Smooth muscle cell (in vitro differentiated cells): Measurements from ENCODE around the gene SRP68. TPM values are rescaled to one million over a fixed set of nuclear protein-coding genes. Genes with fewer than 3 reads are reported as not detected.

Experiments
- DNase-seq: peaks from one replicate; lab custom pipeline; 2025; ENCODE audit not compliant: unreplicated experiment; lab: John Stamatoyannopoulos, UW
- H2AFZ ChIP-seq: fragments of 200-600 bp; sonication (generic); 2 replicates; pipeline ENCODE4 v1.6.0; 2016; ENCODE audit warnings: antibody characterized with exemption, low read depth, mild to moderate bottlenecking
- H3F3A ChIP-seq: fragments of 200-600 bp; sonication (generic); 2 replicates; pipeline ENCODE4 v1.6.0; 2017; ENCODE audit warnings: antibody characterized with exemption, low read depth
- H3K27ac ChIP-seq: fragments of 200-600 bp; sonication (generic); 2 replicates; pipeline ENCODE4 v1.5.1; 2016; ENCODE audit warnings: low read depth, mild to moderate bottlenecking
- H3K27me3 ChIP-seq: fragments of 200-600 bp; sonication (generic); 2 replicates; pipeline ENCODE4 v1.6.1; 2016; ENCODE audit warnings: low read depth, mild to moderate bottlenecking
- H3K36me3 ChIP-seq: fragments of 200-600 bp; sonication (generic); 2 replicates; pipeline ENCODE4 v1.5.1; 2016; ENCODE audit warnings: low read depth
- H3K4me1 ChIP-seq: fragments of 200-600 bp; sonication (generic); 2 replicates; pipeline ENCODE4 v1.5.1; 2016; ENCODE audit warnings: low read depth
- H3K4me2 ChIP-seq: fragments of 200-600 bp; sonication (generic); 2 replicates; pipeline ENCODE4 v1.6.0; 2016; ENCODE audit warnings: mild to moderate bottlenecking
- H3K4me3 ChIP-seq: fragments of 200-600 bp; sonication (generic); 2 replicates; pipeline ENCODE4 v1.5.1; 2016; ENCODE audit warnings: mild to moderate bottlenecking
- H3K79me2 ChIP-seq: fragments of 200-600 bp; sonication (generic); 2 replicates; pipeline ENCODE4 v1.6.0; 2016; ENCODE audit warnings: low read depth, mild to moderate bottlenecking
- H3K9ac ChIP-seq: fragments of 200-600 bp; sonication (generic); 2 replicates; pipeline ENCODE4 v1.6.0; 2016; ENCODE audit warnings: low read depth
- H3K9me3 ChIP-seq: fragments of 200-600 bp; sonication (generic); replicated peaks from 2 replicates; pipeline ENCODE4 v1.5.1; 2016; ENCODE audit warnings: low read depth
- H4K20me1 ChIP-seq: fragments of 200-600 bp; sonication (generic); 2 replicates; pipeline ENCODE4 v1.6.0; 2016; ENCODE audit warnings: low read depth
- CTCF ChIP-seq: fragments of 200-600 bp; sonication (generic); IDR thresholded peaks from 2 replicates; pipeline ENCODE4 v1.5.1; 2017; ENCODE audit warnings: borderline replicate concordance, mild to moderate bottlenecking, antibody characterized with exemption; ENCODE audit not compliant: insufficient read depth, poor library complexity, severe bottlenecking
- WGBS: methylation state at CpG from one replicate; pipeline ENCODE4 v1.1.7; 2016; ENCODE audit warnings: low lambda C conversion rate; 5-methylcytosine and 5-hydroxymethylcytosine counted together
- polyA plus RNA-seq: library from polyadenylated mRNA; unstranded; fragments of >200 nt; fragmentation: Nextera tagmentation; extraction: Ambion mirVana; gene quantifications from 2 replicates; pipeline ENCODE4 v1.2.1, GENCODE V29; 2016
- total RNA-seq: library from RNA; depleted of rRNA; stranded (reverse); fragments of >200 nt; gene quantifications from 2 replicates; pipeline ENCODE4 v1.2.3, GENCODE V29; 2014

The SRP68 gene
- total and polyA plus RNA-seq, 2 experiments from 2014 or later: 67.5 to 96.3 TPM

- WGBS: 93% methylated on average over 21 of the region's 21 CpGs
- no peaks in the 10 kb centered on the region for H3K79me2 ChIP-seq
- no peak for DNase-seq
- no peak overlapping the region for H3K9ac ChIP-seq
- H4K20me1 ChIP-seq: no peaks in the 10 kb centered on the region
- no peak overlapping the region for H3K4me3 ChIP-seq
- H3K9me3 ChIP-seq: no peaks in the 10 kb centered on the region
- no peak overlapping the region for H3K4me2 ChIP-seq
- H2AFZ ChIP-seq: no peak overlapping the region
- H3K27ac ChIP-seq: no peak overlapping the region
- no peaks in the 10 kb centered on the region for H3F3A ChIP-seq
- H3K4me1 ChIP-seq: no peaks in the 10 kb centered on the region
- no peak for TF ChIP-seq CTCF
- no peaks in the 10 kb centered on the region for H3K36me3 ChIP-seq
- no peaks in the 10 kb centered on the region for H3K27me3 ChIP-seq
Measured at GRCh38 chr17:76009969-76010661, 62.2 kb downstream of the SRP68 start.

- Histone ChIP-seq H3F3A (no peaks in the 10 kb centered on the region), H2AFZ (no peak overlapping the region), H3K4me3 (no peak overlapping the region), H3K9me3 (no peaks in the 10 kb centered on the region), H3K4me2 (no peak overlapping the region), H3K27me3 (no peaks in the 10 kb centered on the region), H3K36me3 (no peaks in the 10 kb centered on the region), H4K20me1 (no peaks in the 10 kb centered on the region), H3K79me2 (no peaks in the 10 kb centered on the region), H3K4me1 (no peaks in the 10 kb centered on the region), H3K9ac (no peak overlapping the region), H3K27ac (no peak overlapping the region)
- 95% methylated on average over 20 of the region's 20 CpGs for WGBS
- no peak for DNase-seq
- TF ChIP-seq CTCF: no peak
Measured at GRCh38 chr17:76009447-76009846, 62.9 kb downstream of the SRP68 start.

- Histone ChIP-seq H3K4me2 (no peak overlapping the region), H3K27ac (no peak overlapping the region), H3F3A (no peaks in the 10 kb centered on the region), H3K36me3 (no peaks in the 10 kb centered on the region), H2AFZ (no peak overlapping the region), H3K4me3 (no peak overlapping the region), H3K79me2 (no peaks in the 10 kb centered on the region), H3K4me1 (no peaks in the 10 kb centered on the region), H4K20me1 (no peaks in the 10 kb centered on the region), H3K9ac (no peak overlapping the region), H3K27me3 (no peaks in the 10 kb centered on the region), H3K9me3 (no peaks in the 10 kb centered on the region)
- WGBS: 96% methylated on average over 56 of the region's 56 CpGs
- DNase-seq: no peak
- TF ChIP-seq CTCF: no peak
Measured at GRCh38 chr17:76008630-76009425, 63.5 kb downstream of the SRP68 start.
